ENCODE measurements around the gene ADH4. TPM values are rescaled to one million over a fixed set of nuclear protein-coding genes. Genes with fewer than 3 reads are reported as not detected.

ADH4 gene
- total RNA-seq, 1 experiment from 2014 or later: 0.25 TPM

Other genes starting within 250 kb of the ADH4 start
- gene EIF4E, start 215.2 kb downstream of the ADH4 start, total RNA-seq (2021; ENCODE audit: unreplicated experiment): 148 TPM
- 112 TPM for gene METAP1, start 148.6 kb downstream of the ADH4 start, total RNA-seq (2021; ENCODE audit: unreplicated experiment)
- 163 TPM for gene ADH5, start 55.5 kb downstream of the ADH4 start, total RNA-seq (2021; ENCODE audit: unreplicated experiment)
- not detected for gene ADH6, start 74.9 kb upstream of the ADH4 start, total RNA-seq (2021; ENCODE audit: unreplicated experiment)
- gene ADH1A, start 146.7 kb upstream of the ADH4 start, total RNA-seq (2021; ENCODE audit: unreplicated experiment): not detected
- gene ADH1B, start 177.1 kb upstream of the ADH4 start, total RNA-seq (2021; ENCODE audit: unreplicated experiment): 1.8 TPM
- gene ADH1C, start 208.4 kb upstream of the ADH4 start, total RNA-seq (2021; ENCODE audit: unreplicated experiment): not detected